Esophagus mucosa (tissue), 1 donor: ENCODE data around the gene MAD1L1. TPM values are rescaled to one million over a fixed set of nuclear protein-coding genes. Genes with fewer than 3 reads are reported as not detected.

ENCODE experiments used
- ATAC-seq: fragments of 200-7000 bp; cut with Tn5 transposase; one replicate; pipeline ENCODE4 v1.9.1; 2020
- total RNA-seq: library from RNA; stranded (reverse); gene quantifications from one replicate; pipeline ENCODE4 v1.2.4, GENCODE V29; 2023
- donor health status: DM: yes; HTN: yes; CAD: no.

MAD1L1 gene
- total RNA-seq, 1 donor from 2014 or later, result 23.7 TPM

GRCh38 chr7:2024567-2024918, 208.2 kb downstream of the MAD1L1 start:
- ATAC-seq, result no peak

- ATAC-seq, result no peak
Measured at GRCh38 chr7:2023877-2024566, 208.7 kb downstream of the MAD1L1 start.

GRCh38 chr7:2022737-2023250, 210.0 kb downstream of the MAD1L1 start:
- no peak for ATAC-seq

GRCh38 chr7:2022021-2022409, 210.7 kb downstream of the MAD1L1 start:
- no peak for ATAC-seq

- peak; percentile 66 for ATAC-seq
Measured at GRCh38 chr7:2019711-2020511, 212.8 kb downstream of the MAD1L1 start.

- no peak for ATAC-seq
Measured at GRCh38 chr7:2019461-2019710, 213.4 kb downstream of the MAD1L1 start.

GRCh38 chr7:2018569-2019460, 213.9 kb downstream of the MAD1L1 start:
- ATAC-seq, result peak; percentile 50

- peak; percentile 27 for ATAC-seq
Measured at GRCh38 chr7:2017914-2018568, 214.7 kb downstream of the MAD1L1 start.

GRCh38 chr7:2017481-2017891, 215.3 kb downstream of the MAD1L1 start:
- ATAC-seq, result no peak

GRCh38 chr7:2016761-2017480, 215.8 kb downstream of the MAD1L1 start:
- ATAC-seq, result no peak

GRCh38 chr7:2016021-2016631, 216.6 kb downstream of the MAD1L1 start:
- ATAC-seq, result no peak

GRCh38 chr7:2015251-2015871, 217.4 kb downstream of the MAD1L1 start:
- ATAC-seq, result no peak

GRCh38 chr7:2014391-2015241, 218.1 kb downstream of the MAD1L1 start:
- ATAC-seq, result no peak

- no peak for ATAC-seq
Measured at GRCh38 chr7:2013381-2014311, 219.1 kb downstream of the MAD1L1 start.

GRCh38 chr7:2012981-2013380, 219.8 kb downstream of the MAD1L1 start:
- no peak for ATAC-seq

GRCh38 chr7:2012044-2012900, 220.5 kb downstream of the MAD1L1 start:
- no peak for ATAC-seq

GRCh38 chr7:2011266-2012043, 221.3 kb downstream of the MAD1L1 start:
- no peak for ATAC-seq
